DOHH2 (cell line): ENCODE data around the gene CDC16.

Experiments used
- H3F3A ChIP-seq: fragments of 200-600 bp; sonication (generic), shearing (Covaris generic); 2 replicates; pipeline ENCODE4 v1.6.0; 2016; ENCODE audit warnings: antibody characterized with exemption, mild to moderate bottlenecking; ENCODE audit not compliant: control insufficient read depth, insufficient read depth
- H3K27ac ChIP-seq: fragments of 200-600 bp; sonication (generic); 2 replicates; pipeline ENCODE4 v1.5.1; 2014; ENCODE audit warnings: low read depth, mild to moderate bottlenecking, low read length, moderate library complexity
- H3K27me3 ChIP-seq: fragments of 200-600 bp; sonication (generic); 2 replicates; pipeline ENCODE4 v1.6.1; 2014; ENCODE audit warnings: mild to moderate bottlenecking, low read length, mixed read lengths; ENCODE audit not compliant: control insufficient read depth
- H3K36me3 ChIP-seq: fragments of 200-600 bp; sonication (generic); 2 replicates; pipeline ENCODE4 v1.6.1; 2014; ENCODE audit warnings: mild to moderate bottlenecking, low read length, moderate library complexity, mixed read lengths; ENCODE audit not compliant: control insufficient read depth
- H3K4me1 ChIP-seq: fragments of 200-600 bp; sonication (generic); 2 replicates; pipeline ENCODE4 v1.6.1; 2014; ENCODE audit warnings: mild to moderate bottlenecking, low read length, mixed read lengths; ENCODE audit not compliant: control insufficient read depth
- H3K4me2 ChIP-seq: fragments of 200-600 bp; sonication (generic); 2 replicates; pipeline ENCODE4 v1.6.0; 2014; ENCODE audit warnings: mild to moderate bottlenecking, low read length, moderate library complexity
- H3K4me3 ChIP-seq: fragments of 200-600 bp; sonication (generic); 2 replicates; pipeline ENCODE4 v1.5.1; 2014; ENCODE audit warnings: mild to moderate bottlenecking, low read length, mixed read lengths
- H3K79me2 ChIP-seq: fragments of 200-600 bp; sonication (generic); 2 replicates; pipeline ENCODE4 v1.6.1; 2014; ENCODE audit warnings: mild to moderate bottlenecking, low read length, mixed read lengths; ENCODE audit not compliant: control insufficient read depth
- H3K9me2 ChIP-seq: fragments of 200-600 bp; sonication (generic); replicated peaks from 2 replicates; pipeline ENCODE4 v1.6.1; 2014; ENCODE audit warnings: mild to moderate bottlenecking, low read length, mixed read lengths; ENCODE audit not compliant: control insufficient read depth
- H3K9me3 ChIP-seq: fragments of 200-600 bp; sonication (generic); 2 replicates; pipeline ENCODE4 v1.6.1; 2014; ENCODE audit warnings: antibody characterized with exemption, low read length, mixed read lengths; ENCODE audit not compliant: control insufficient read depth, insufficient read depth
- H4K20me1 ChIP-seq: fragments of 200-600 bp; sonication (generic); 2 replicates; pipeline ENCODE4 v1.6.0; 2014; ENCODE audit warnings: low read depth, mild to moderate bottlenecking, antibody characterized with exemption, low read length, moderate library complexity; ENCODE audit not compliant: control insufficient read depth, insufficient read depth
- EZH2phosphoT487 ChIP-seq: fragments of 200-600 bp; sonication (generic); IDR thresholded peaks from 2 replicates; pipeline ENCODE4 v1.6.1; 2017; ENCODE audit warnings: borderline replicate concordance, mild to moderate bottlenecking, antibody characterized with exemption, low read length, moderate library complexity, mixed read lengths
- TF ChIP-seq, protein P1 (sequence below): fragments of 200-600 bp; sonication (generic); IDR thresholded peaks from one replicate; pipeline ENCODE4 v1.5.1; 2014; ENCODE audit warnings: antibody characterized with exemption, mild to moderate bottlenecking, low read depth, low read length; ENCODE audit not compliant: poor library complexity, severe bottlenecking

The CDC16 gene

DNA sequence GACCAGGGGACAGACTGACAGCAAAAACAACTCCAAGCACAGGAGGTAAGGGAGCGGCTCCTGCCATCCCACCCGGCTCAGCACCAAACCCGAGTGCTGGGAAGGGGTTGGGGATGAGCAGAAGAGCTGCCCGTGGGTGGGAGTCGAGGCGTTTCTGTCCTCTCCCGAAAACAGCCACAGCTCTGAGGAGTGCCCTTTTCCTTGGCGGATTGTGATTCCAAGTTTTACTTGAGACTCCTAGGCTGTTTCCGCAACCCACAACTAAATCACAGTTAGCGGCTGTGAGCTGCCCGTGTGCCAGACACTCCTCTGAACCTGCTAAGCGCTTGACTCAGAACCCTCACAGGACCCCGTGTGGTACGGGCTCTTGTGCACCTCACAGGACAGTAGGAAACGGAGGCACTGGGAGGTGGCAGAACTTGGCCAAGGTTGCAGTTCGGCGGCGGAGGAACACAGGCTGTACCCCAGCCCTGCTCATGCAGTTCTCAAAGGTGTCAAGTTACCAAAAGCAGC is 34.2 kb upstream of the CDC16 start:
- H3F3A ChIP-seq = no peaks in the 10 kb centered on the region
- H3K9me2 ChIP-seq = no peaks in the 10 kb centered on the region
- H3K79me2 ChIP-seq = no peaks in the 10 kb centered on the region
- H3K27ac ChIP-seq = no peak overlapping the region
- TF ChIP-seq EZH2phosphoT487 = no peak
- TF ChIP-seq, protein P1, sequence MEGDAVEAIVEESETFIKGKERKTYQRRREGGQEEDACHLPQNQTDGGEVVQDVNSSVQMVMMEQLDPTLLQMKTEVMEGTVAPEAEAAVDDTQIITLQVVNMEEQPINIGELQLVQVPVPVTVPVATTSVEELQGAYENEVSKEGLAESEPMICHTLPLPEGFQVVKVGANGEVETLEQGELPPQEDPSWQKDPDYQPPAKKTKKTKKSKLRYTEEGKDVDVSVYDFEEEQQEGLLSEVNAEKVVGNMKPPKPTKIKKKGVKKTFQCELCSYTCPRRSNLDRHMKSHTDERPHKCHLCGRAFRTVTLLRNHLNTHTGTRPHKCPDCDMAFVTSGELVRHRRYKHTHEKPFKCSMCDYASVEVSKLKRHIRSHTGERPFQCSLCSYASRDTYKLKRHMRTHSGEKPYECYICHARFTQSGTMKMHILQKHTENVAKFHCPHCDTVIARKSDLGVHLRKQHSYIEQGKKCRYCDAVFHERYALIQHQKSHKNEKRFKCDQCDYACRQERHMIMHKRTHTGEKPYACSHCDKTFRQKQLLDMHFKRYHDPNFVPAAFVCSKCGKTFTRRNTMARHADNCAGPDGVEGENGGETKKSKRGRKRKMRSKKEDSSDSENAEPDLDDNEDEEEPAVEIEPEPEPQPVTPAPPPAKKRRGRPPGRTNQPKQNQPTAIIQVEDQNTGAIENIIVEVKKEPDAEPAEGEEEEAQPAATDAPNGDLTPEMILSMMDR = no peak
- H3K9me3 ChIP-seq = no peaks in the 10 kb centered on the region
- H3K27me3 ChIP-seq = no peaks in the 10 kb centered on the region
- H3K4me2 ChIP-seq = no peak overlapping the region
- no peaks in the 10 kb centered on the region for H4K20me1 ChIP-seq
- H3K4me3 ChIP-seq = no peak overlapping the region
- no peaks in the 10 kb centered on the region for H3K4me1 ChIP-seq
- no peaks in the 10 kb centered on the region for H3K36me3 ChIP-seq

DNA sequence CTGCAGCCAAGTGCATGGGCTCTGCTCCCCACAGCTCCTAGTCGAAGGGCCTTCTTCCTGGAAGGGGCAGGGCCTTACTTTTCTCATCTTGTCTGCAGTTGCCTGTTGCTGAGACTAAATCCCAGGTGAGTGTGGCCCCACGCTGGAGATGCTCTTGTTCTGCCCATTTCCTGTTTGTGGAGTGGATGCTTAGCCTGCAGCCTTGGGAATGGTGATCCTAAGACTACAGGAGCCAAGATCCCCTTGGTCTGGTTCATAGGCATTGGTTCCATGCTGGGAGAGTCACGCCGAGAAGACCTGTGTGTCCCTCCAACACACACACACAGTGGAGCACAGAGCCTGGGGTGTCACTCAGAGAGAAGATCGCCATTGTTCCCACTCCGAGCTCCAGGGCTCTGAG is 32.1 kb upstream of the CDC16 start:
- no peak overlapping the region for H3K4me3 ChIP-seq
- H4K20me1 ChIP-seq = no peaks in the 10 kb centered on the region
- no peaks in the 10 kb centered on the region for H3K27me3 ChIP-seq
- no peak for TF ChIP-seq EZH2phosphoT487
- TF ChIP-seq, protein P1 = no peak
- H3K4me2 ChIP-seq = no peak overlapping the region
- no peaks in the 10 kb centered on the region for H3K9me2 ChIP-seq
- no peaks in the 10 kb centered on the region for H3F3A ChIP-seq
- peaks cover 4% of the 10 kb centered on the region; the same call in 1 of the 2 replicates for H3K9me3 ChIP-seq
- H3K79me2 ChIP-seq = no peaks in the 10 kb centered on the region
- H3K27ac ChIP-seq = no peak overlapping the region
- no peaks in the 10 kb centered on the region for H3K36me3 ChIP-seq
- H3K4me1 ChIP-seq = no peaks in the 10 kb centered on the region

DNA sequence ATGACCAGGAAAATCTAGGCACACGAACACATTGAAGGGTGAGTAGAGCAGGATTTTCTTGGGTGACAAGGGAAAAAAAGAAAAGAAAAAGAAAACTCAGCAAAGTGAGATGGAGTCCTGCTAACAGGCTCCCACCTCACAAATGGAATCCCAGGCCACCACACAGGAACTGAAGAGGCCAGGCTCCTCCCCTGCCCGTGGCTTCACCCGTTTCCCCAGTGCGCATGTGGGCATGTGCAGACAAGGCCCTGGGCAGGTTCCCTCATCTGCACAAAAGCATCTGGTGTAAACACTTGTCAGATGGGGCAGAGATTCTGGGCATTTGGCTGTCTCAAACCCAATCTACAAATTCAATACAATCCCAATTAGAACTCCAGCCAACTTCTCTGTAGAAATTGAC is 31.2 kb upstream of the CDC16 start:
- Histone ChIP-seq H3K79me2 (no peaks in the 10 kb centered on the region), H4K20me1 (no peaks in the 10 kb centered on the region), H3K4me2 (no peak overlapping the region), H3K4me3 (no peak overlapping the region), H3K27me3 (no peaks in the 10 kb centered on the region), H3K9me2 (no peaks in the 10 kb centered on the region), H3K27ac (no peak overlapping the region), H3K36me3 (no peaks in the 10 kb centered on the region), H3K4me1 (no peaks in the 10 kb centered on the region), H3F3A (no peaks in the 10 kb centered on the region), H3K9me3 (peaks cover 4% of the 10 kb centered on the region; the same call in 1 of the 2 replicates)
- TF ChIP-seq, protein P1 = no peak
- TF ChIP-seq EZH2phosphoT487 = no peak
